ENCODE results near the gene PPP2R3C. TPM values are rescaled to one million over a fixed set of nuclear protein-coding genes. Genes with fewer than 3 reads are reported as not detected.

Gene PPP2R3C
- total and polyA plus RNA-seq, 2 of the 13 experiments (the other 11 are each of a cell fraction or from before 2014, with no cell fraction given) = 63.4 to 102 TPM

DNA sequence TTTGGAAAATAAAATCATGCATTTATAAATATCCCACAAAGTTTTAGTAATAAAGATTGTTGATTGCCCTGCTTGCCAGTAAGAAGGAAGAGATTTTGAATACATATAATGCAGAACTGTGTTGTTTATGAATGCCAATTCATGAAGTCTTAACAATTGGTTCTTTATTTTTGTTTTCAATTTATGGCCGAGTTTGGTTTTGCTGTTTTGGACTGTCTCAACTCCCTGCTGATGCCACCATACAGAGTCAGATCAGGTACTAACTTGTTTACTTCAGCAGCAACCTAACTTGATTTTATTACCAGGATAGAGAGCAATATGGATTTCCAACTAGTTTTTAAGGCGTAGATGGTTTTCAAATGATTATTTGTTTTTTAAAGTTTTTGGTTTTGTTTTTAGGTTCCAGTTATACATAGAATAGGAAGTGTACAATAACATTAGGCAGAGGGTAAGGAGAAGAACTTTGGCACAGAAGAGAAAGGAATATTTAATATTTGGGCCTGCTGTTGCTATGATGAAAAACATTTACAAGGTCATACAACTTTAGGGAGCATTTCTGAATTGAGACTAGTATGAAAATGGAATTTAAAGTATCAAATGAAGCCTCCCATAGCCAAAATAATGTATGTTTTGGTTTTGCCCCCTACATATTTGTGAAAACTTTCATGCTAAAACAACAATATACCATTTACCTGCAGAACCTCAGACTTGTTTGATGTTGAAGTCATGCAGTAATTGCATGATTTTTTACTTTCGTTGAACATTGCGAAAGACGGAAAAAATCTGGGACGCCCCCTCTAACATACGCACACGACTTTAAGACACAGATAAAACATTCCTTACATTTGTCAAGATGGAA lies 76.6 kb downstream of the PPP2R3C start (continued):
- TF ChIP-seq, protein P1, sequence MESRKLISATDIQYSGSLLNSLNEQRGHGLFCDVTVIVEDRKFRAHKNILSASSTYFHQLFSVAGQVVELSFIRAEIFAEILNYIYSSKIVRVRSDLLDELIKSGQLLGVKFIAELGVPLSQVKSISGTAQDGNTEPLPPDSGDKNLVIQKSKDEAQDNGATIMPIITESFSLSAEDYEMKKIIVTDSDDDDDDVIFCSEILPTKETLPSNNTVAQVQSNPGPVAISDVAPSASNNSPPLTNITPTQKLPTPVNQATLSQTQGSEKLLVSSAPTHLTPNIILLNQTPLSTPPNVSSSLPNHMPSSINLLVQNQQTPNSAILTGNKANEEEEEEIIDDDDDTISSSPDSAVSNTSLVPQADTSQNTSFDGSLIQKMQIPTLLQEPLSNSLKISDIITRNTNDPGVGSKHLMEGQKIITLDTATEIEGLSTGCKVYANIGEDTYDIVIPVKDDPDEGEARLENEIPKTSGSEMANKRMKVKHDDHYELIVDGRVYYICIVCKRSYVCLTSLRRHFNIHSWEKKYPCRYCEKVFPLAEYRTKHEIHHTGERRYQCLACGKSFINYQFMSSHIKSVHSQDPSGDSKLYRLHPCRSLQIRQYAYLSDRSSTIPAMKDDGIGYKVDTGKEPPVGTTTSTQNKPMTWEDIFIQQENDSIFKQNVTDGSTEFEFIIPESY (CRISPR knock-in tag; IDR thresholded peaks at IDR 0.05) = no peak
- TF ChIP-seq SOX13 (IDR thresholded peaks at IDR 0.05) (no peak), SOX13 (CRISPR knock-in tag; conservative IDR thresholded peaks at IDR 0.05 in 1 of 2, IDR thresholded peaks at IDR 0.05 in 1 of 2) (0 out of 4 replicates have a peak, but pooled peaks of 1 of the 2 experiments have one; percentile 87), ZNF577 (CRISPR knock-in tag; IDR thresholded peaks at IDR 0.05; ENCODE audit: borderline replicate concordance, low read depth) (0 out of 2 replicates have a peak, but pooled peaks have one; percentile 32), IRF2 (CRISPR knock-in tag; IDR thresholded peaks at IDR 0.05) (no peak), ESRRA (CRISPR knock-in tag; IDR thresholded peaks at IDR 0.05; ENCODE audit: low read depth) (no peak), POLR2G (IDR thresholded peaks at IDR 0.05; ENCODE audit: low read depth, low read length) (no peak), ETV5 (CRISPR knock-in tag; IDR thresholded peaks at IDR 0.05; ENCODE audit: borderline replicate concordance) (no peak), PAWR (CRISPR knock-in tag; IDR thresholded peaks at IDR 0.05; ENCODE audit: borderline replicate concordance) (0 out of 2 replicates have a peak, but pooled peaks have one; percentile 1), ZNF777 (CRISPR knock-in tag; IDR thresholded peaks at IDR 0.05) (peak; percentile 97; the same call in 1 of the 2 replicates), FLYWCH1 (CRISPR knock-in tag; IDR thresholded peaks at IDR 0.05) (no peak), HNRNPH1 (optimal IDR thresholded peaks at IDR 0.05; ENCODE audit: low read depth, low read length) (no peak), MYC (CRISPR knock-in tag; IDR thresholded peaks at IDR 0.05; ENCODE audit: borderline replicate concordance) (no peak), ZNF329 (CRISPR knock-in tag; IDR thresholded peaks at IDR 0.05; ENCODE audit: low read depth) (peak; percentile 1; the same call in 1 of the 2 replicates), ZNF792 (CRISPR knock-in tag; IDR thresholded peaks at IDR 0.05) (no peak), ZFY (CRISPR knock-in tag; IDR thresholded peaks at IDR 0.05) (no peak), NCOA5 (CRISPR knock-in tag; IDR thresholded peaks at IDR 0.05) (no peak), ZBTB21 (CRISPR knock-in tag; IDR thresholded peaks at IDR 0.05) (no peak)
- TF ChIP-seq, protein P2, sequence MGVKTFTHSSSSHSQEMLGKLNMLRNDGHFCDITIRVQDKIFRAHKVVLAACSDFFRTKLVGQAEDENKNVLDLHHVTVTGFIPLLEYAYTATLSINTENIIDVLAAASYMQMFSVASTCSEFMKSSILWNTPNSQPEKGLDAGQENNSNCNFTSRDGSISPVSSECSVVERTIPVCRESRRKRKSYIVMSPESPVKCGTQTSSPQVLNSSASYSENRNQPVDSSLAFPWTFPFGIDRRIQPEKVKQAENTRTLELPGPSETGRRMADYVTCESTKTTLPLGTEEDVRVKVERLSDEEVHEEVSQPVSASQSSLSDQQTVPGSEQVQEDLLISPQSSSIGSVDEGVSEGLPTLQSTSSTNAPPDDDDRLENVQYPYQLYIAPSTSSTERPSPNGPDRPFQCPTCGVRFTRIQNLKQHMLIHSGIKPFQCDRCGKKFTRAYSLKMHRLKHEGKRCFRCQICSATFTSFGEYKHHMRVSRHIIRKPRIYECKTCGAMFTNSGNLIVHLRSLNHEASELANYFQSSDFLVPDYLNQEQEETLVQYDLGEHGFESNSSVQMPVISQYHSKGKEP (CRISPR knock-in tag; IDR thresholded peaks at IDR 0.05) = no peak
- TF ChIP-seq, protein P3, sequence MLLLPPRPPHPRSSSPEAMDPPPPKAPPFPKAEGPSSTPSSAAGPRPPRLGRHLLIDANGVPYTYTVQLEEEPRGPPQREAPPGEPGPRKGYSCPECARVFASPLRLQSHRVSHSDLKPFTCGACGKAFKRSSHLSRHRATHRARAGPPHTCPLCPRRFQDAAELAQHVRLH (CRISPR knock-in tag; IDR thresholded peaks at IDR 0.05; ENCODE audit: borderline replicate concordance, low read depth) = no peak
- TF ChIP-seq, protein P4, sequence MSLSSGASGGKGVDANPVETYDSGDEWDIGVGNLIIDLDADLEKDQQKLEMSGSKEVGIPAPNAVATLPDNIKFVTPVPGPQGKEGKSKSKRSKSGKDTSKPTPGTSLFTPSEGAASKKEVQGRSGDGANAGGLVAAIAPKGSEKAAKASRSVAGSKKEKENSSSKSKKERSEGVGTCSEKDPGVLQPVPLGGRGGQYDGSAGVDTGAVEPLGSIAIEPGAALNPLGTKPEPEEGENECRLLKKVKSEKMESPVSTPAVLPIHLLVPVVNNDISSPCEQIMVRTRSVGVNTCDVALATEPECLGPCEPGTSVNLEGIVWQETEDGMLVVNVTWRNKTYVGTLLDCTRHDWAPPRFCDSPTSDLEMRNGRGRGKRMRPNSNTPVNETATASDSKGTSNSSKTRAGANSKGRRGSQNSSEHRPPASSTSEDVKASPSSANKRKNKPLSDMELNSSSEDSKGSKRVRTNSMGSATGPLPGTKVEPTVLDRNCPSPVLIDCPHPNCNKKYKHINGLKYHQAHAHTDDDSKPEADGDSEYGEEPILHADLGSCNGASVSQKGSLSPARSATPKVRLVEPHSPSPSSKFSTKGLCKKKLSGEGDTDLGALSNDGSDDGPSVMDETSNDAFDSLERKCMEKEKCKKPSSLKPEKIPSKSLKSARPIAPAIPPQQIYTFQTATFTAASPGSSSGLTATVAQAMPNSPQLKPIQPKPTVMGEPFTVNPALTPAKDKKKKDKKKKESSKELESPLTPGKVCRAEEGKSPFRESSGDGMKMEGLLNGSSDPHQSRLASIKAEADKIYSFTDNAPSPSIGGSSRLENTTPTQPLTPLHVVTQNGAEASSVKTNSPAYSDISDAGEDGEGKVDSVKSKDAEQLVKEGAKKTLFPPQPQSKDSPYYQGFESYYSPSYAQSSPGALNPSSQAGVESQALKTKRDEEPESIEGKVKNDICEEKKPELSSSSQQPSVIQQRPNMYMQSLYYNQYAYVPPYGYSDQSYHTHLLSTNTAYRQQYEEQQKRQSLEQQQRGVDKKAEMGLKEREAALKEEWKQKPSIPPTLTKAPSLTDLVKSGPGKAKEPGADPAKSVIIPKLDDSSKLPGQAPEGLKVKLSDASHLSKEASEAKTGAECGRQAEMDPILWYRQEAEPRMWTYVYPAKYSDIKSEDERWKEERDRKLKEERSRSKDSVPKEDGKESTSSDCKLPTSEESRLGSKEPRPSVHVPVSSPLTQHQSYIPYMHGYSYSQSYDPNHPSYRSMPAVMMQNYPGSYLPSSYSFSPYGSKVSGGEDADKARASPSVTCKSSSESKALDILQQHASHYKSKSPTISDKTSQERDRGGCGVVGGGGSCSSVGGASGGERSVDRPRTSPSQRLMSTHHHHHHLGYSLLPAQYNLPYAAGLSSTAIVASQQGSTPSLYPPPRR (CRISPR knock-in tag; IDR thresholded peaks at IDR 0.05; ENCODE audit: borderline replicate concordance) = peak; percentile 48; the same call in 1 of the 2 replicates
